Measurements from ENCODE around the gene TBC1D7.

The TBC1D7 gene

GRCh38 chr6:13319891-13320564, 8.3 kb downstream of the TBC1D7 start:
- DNase-seq (ENCODE audit: low read depth): no peak
- H3K4me3 ChIP-seq (ENCODE audit: control insufficient read depth, low read depth, low read length): no peak overlapping the region
- no peak for TF ChIP-seq CTCF (conservative IDR thresholded peaks at IDR 0.05; ENCODE audit: control insufficient read depth, insufficient read depth, low read depth, low read length)

- no peak for TF ChIP-seq CTCF (conservative IDR thresholded peaks at IDR 0.05; ENCODE audit: control insufficient read depth, insufficient read depth, low read depth, low read length)
- no peak overlapping the region for H3K4me3 ChIP-seq (ENCODE audit: control insufficient read depth, low read depth, low read length)
- no peak for DNase-seq (ENCODE audit: low read depth)
Measured at GRCh38 chr6:13318821-13319220, 9.5 kb downstream of the TBC1D7 start.

GRCh38 chr6:13315896-13316295, 12.4 kb downstream of the TBC1D7 start:
- no peak overlapping the region for H3K4me3 ChIP-seq (ENCODE audit: control insufficient read depth, low read depth, low read length)
- DNase-seq (ENCODE audit: low read depth): no peak
- no peak for TF ChIP-seq CTCF (conservative IDR thresholded peaks at IDR 0.05; ENCODE audit: control insufficient read depth, insufficient read depth, low read depth, low read length)

- no peak for DNase-seq (ENCODE audit: low read depth)
- H3K4me3 ChIP-seq (ENCODE audit: control insufficient read depth, low read depth, low read length): no peak overlapping the region
Measured at GRCh38 chr6:13314806-13315205, 13.5 kb downstream of the TBC1D7 start.

GRCh38 chr6:13311155-13311554, 17.2 kb downstream of the TBC1D7 start:
- no peak for TF ChIP-seq CTCF (conservative IDR thresholded peaks at IDR 0.05; ENCODE audit: control insufficient read depth, insufficient read depth, low read depth, low read length)
- H3K4me3 ChIP-seq (ENCODE audit: control insufficient read depth, low read depth, low read length): no peak overlapping the region
- DNase-seq (ENCODE audit: low read depth): no peak

More at GRCh38 chr6:13314806-13315205, 13.5 kb downstream of the TBC1D7 start:
- TF ChIP-seq CTCF (conservative IDR thresholded peaks at IDR 0.05; ENCODE audit: control insufficient read depth, insufficient read depth, low read depth, low read length): no peak

- H3K4me3 ChIP-seq (ENCODE audit: control insufficient read depth, low read depth, low read length): no peak overlapping the region
- DNase-seq (ENCODE audit: low read depth): no peak
- TF ChIP-seq CTCF (conservative IDR thresholded peaks at IDR 0.05; ENCODE audit: control insufficient read depth, insufficient read depth, low read depth, low read length): no peak
Measured at GRCh38 chr6:13308332-13308731, 20.0 kb downstream of the TBC1D7 start.
